ENCODE results near the gene ABCF3.
"Not testable (repeated sequence)": the region's sequence is repeated elsewhere in the genome, so short reads cannot be mapped to it uniquely, and the experiment has no call there.

The ABCF3 gene, protein sequence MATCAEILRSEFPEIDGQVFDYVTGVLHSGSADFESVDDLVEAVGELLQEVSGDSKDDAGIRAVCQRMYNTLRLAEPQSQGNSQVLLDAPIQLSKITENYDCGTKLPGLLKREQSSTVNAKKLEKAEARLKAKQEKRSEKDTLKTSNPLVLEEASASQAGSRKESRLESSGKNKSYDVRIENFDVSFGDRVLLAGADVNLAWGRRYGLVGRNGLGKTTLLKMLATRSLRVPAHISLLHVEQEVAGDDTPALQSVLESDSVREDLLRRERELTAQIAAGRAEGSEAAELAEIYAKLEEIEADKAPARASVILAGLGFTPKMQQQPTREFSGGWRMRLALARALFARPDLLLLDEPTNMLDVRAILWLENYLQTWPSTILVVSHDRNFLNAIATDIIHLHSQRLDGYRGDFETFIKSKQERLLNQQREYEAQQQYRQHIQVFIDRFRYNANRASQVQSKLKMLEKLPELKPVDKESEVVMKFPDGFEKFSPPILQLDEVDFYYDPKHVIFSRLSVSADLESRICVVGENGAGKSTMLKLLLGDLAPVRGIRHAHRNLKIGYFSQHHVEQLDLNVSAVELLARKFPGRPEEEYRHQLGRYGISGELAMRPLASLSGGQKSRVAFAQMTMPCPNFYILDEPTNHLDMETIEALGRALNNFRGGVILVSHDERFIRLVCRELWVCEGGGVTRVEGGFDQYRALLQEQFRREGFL

DNA sequence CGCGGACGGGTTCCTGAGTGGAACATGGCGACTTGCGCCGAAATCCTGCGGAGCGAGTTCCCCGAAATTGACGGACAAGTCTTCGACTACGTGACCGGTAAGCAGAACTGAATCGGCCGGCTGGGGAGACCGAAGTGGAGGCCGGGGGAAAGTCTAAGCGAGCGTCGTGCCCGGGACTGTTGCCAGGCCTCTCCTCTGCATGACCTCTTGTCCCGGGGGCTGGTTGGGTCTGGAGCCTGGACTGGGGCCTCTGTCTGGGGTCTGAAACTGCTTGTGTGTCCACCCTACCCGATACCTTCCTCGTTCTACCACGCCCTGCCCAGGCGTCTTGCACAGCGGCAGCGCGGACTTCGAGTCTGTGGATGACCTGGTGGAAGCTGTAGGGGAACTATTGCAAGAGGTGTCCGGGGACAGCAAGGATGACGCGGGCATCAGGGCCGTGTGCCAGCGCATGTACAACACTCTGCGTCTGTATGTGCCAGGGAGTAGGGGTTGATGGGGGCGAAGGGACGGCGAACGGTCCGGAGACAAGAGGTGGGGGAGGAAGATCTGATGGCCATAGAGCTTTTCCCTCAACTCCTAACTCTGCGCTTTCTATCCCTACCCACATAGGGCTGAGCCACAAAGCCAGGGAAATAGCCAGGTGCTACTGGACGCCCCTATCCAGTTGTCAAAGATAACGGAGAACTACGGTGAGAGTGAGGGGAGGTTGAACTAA lies at the start of gene ABCF3:
ABCF3 (plus strand) TSS at position 16 of the 718 bp plus-strand sequence; CDS start at position 25, 9 bp downstream.
- DNase-seq: no peak

DNA sequence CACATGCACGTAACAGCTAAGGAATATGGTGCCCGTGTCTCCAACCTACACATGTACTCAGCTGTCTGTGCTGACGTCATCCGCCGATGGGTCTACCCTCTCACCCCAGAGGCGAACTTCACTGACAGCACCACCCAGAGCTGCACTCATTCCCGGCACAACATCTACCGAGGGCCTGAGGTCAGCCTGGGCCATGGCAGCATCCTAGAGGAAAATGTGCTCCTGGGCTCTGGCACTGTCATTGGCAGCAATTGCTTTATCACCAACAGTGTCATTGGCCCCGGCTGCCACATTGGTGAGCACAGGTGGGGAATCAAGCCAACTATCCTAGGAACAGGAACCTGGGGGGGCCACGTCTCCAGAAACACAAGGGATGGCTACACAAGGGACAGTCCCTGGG lies 45.6 kb upstream of the ABCF3 start:
- DNase-seq: no peak

DNA sequence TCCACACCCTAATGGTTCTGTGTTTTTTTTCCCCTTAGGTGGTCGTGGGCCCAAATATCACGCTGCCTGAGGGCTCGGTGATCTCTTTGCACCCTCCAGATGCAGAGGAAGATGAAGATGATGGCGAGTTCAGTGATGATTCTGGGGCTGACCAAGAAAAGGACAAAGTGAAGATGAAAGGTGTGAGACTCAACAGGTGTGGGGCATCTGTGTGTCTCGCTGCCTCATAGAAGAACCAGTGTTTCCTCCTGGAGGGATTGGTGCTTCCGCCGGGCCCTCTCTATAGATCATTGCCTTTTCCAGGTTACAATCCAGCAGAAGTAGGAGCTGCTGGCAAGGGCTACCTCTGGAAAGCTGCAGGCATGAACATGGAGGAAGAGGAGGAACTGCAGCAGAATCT lies 43.8 kb upstream of the ABCF3 start:
- DNase-seq: no peak

DNA sequence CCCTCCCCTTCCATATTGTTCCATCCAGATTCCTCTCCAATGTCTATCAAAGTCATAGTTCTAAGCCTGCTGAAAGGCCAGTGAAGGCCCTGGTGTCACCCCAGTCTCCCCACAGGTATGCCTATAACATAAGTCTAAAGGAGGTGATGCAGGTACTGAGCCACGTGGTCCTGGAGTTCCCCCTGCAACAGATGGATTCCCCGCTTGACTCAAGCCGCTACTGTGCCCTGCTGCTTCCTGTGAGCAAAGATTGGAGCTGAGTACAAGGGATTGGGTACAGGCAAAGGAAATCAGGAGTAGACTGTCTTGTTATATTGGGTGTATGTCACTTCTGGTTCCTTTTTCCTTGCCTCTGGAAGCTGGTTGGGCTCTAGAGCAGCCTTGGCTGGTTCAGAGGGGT lies 42.7 kb upstream of the ABCF3 start:
- no peak for DNase-seq

DNA sequence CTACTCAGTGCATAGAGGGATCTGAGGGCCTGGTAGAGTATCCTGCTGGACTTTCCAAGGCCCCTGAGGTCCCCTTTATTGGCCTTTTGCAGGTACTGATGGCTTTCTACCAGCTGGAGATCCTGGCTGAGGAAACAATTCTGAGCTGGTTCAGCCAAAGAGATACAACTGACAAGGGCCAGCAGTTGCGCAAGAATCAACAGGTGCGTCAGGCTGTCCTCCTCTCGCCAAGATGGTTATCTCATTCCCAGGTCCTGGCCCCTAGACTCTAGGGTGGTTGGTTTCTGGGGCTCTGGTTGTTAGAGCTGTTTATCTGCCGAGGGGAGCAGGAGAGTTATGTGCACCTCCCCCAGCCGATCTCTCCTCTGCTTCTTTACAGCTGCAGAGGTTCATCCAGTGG lies 41.5 kb upstream of the ABCF3 start:
- no peak for DNase-seq

DNA sequence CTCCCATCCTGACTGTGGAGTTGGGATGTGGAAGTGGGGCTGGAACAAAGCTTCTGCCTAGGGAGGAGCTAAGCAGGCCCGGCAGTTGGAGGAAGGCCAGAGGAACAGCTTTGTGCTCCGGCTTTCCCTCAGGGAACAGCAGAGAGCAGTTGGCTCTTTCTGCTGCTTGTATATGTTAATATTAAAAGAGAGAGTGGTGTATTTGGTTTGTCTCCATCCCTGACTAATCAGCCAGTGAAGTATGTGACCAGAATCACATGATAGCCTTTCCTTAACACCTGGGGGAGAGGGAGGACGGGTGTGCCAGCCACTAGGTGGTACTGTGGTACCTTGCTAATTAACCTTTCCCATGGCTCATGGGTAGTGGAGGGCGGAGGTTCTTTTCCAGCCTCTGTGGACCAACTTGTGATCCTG lies 40.9 kb upstream of the ABCF3 start:
- peak; percentile 53 for DNase-seq

DNA sequence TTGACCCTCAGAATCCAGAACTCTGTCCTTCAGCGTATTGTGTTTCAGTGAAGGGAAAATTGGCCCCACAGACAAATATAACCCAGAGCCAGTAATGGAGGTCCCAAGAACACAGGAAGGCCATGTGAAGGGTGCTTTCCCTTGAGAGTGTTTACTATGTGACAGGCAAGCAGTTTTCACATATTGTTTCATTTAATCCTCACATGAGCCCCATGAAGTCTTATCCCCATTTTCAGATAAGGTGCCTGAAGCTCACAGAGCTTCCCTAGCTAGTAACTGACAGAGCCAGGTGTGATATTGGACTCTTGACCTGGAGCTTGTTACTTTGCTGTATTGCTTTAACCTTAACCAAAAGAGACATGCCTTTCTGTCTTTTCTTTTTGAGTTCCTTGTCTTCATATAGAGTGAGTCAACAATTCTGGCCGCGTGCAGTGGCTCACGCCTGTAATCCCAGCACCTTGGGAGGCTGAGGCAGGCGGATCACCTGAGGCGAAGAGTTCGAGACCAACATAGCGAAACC lies 40.2 kb upstream of the ABCF3 start:
- DNase-seq: no peak

DNA sequence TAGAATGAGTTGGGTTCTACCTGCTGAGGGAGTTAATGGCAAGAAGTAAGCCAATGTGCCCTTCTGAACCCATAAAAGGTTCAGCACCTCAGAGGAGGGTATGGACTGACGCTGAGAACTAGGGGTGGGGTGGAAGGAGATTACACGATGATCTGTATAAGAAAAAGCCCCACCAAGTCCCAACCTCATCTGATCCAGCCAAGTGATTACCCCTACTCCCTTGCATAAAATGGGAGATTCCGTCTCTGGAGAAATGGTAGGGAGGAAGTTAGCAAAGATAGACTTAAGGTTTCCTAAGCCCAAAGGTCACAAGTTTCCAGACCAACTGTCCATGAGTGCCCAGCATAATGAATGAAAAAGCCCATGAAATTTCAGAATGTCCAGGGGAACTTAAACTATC lies 37.9 kb upstream of the ABCF3 start:
- no peak for DNase-seq

DNA sequence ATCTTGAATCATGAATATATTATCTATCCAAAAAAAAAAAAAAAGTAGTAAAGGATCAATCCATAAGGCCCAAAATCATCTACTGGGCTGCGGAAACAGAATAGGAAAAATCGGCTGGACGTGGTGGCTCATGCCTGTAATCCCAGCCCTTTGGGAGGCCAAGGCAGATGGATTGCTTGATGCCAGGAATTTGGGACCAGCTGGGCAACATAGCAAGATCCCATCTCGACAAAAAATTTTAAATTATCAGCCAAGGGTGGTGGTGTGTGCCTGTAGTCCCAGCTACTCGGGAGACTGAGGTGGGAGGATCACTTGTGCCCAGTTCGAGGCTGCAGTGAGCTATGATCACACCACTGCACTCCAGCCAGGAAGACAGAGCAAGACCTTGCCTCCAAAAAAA lies 36.9 kb upstream of the ABCF3 start:
- no peak for DNase-seq

DNA sequence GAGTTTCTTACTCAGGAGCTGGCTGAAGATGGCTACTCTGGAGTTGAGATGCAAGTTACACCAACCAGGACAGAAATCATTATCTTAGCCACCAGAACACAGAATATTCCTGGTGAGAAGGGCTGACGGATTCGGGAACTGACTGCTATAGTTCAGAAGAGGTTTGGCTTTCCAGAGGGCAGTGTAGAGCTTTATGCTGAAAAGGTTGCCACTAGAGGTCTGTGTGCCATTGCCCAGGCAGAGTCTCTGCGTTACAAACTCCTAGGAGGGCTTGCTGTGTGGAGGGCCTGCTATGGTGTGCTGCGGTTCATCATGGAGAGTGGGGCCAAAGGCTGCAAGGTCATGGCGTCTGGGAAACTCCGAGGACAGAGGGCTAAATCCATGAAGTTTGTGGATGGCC lies 36.2 kb upstream of the ABCF3 start:
- not testable (repeated sequence) for DNase-seq

DNA sequence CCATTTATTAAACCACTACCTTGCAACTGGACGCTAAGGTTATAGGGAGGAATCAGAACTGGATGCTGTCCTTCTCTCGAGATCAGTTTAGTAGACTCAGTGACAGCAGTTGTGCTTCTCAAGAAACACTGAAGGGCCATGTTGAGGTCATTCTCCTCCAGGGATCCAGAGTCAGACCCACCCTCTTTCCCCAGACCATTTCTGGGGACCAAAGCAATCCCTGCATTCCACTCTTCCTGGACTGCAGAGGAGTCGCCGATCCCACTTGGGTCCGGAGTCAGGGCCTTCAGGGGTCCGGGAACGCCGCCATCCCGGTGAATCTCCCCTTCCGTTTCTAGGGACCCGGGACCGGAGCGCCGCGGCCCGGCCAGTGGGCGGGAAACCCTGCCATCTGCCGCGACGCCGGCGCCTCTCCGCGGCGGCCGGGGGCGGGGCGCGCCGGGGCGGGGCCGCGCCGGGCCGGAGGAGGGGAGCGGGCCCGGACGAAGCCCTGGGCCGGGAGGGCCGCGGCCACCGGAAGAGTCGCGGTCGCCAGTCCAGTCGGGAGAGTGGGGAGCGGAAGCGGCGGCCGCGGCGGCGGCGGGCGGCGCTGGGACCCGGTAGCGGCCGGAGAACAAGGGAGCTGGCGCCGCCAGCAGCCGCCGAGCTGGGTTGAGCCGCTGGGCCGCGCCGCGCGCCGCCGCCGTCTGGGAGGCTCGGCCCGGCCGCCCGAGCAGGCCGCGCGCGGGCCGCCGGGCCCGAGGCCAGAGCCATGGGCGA lies 30.9 kb upstream of the ABCF3 start, which contains the start of gene DVL3:
DVL3 (plus strand) TSS at position 493 of the 759 bp plus-strand sequence; CDS start at position 752, 259 bp downstream.
- DNase-seq: peak; percentile 59

DNA sequence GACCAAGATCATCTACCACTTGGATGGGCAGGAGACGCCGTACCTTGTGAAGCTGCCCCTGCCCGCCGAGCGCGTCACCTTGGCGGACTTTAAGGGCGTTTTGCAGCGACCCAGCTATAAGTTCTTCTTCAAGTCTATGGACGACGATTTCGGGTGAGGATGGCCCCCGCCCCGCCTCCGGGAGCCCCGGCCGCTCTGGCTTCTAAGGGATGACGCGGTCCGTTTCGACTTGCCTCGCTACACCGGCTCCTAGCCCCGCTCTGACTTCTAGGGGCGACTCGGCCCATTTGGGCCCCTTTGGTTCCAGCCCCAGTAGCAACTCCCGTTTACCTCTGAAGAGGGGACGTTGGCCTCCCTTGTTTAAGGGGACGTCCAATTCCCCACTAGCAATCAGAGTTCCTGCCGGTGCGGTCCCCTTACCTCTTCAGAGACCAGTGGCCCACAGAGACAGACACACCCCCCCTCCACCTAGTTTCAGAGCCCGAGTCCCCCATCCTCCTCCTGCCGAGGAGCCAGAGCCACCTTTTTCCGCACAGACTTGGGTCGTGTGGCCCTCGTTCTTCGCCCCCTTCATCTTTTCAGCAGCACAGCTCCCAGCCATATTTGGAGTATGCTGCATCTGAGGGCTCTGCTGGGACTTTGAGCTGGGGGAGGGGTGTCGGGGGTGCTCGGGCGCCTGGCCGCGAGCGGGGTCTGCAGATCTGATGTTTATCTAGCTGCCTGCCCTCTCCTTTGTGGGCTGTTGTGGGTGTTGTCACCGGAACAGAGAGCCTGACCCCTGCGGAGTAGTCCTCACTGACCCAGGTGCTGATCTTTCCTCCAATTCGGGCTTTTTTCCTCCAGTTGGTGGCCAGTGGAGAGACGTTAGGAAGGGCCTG lies 30.1 kb upstream of the ABCF3 start:
- DNase-seq: peak; percentile 36

DNA sequence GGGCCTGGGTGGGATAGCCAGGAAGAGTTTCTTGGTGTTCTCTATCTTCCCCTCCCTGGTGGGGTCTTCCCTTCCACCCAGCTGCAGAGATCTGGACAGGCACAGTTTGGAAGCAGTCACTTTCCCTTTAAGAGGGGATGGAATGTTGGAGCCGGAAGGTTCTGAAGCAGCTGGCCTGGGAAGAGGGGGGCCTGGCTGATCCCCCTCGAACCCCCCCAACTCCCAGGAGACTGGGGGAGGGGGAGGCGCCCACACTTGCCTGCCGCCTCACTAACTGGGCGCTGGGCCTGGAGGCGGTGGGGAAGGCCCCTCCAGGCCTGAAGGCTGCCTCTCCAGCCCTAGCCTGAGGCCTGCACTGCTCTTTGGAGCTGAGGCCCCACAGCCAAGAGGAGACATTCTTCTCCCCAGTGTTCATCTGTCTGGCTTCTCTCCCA lies 29.5 kb upstream of the ABCF3 start:
- DNase-seq: no peak

DNA sequence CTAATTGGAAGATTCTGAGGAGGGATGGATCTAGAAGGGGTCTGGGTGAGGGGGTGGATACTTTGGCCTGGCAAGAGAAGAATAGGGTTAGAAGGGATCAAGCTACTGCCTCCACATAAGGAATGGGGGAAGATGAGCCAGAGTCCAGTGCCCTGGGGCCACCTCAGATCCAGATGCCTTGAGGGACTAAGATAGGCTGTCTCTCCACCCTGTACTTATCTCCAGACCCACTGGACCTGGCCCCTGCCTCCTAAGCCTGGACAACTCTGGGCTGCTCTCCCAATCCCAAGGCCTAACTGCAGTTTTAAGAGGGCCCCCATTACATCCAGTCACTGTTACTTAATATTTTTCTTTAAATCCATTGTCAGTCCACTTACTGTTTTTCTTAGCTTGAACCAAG lies 28.8 kb upstream of the ABCF3 start:
- no peak for DNase-seq

DNA sequence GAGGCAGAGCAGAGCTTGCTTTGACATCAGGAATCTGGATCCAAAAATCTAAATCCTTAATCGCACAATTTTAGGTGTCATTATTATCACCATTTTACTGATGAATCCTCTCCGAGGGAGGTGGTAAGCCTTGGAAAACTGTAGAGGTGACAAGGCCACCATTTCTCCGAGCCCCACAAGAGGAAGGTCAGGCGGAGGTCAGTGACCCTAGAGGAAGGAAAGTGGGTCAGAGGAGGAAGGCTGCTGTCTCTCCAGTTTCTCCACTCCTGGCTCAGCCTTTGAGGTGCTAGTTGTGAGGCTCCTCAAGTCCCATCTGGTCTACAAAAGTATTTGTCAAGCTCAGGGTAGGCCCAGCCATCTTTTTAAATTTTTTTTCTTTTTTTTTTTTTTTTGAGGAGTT lies 27.6 kb upstream of the ABCF3 start:
- no peak for DNase-seq

DNA sequence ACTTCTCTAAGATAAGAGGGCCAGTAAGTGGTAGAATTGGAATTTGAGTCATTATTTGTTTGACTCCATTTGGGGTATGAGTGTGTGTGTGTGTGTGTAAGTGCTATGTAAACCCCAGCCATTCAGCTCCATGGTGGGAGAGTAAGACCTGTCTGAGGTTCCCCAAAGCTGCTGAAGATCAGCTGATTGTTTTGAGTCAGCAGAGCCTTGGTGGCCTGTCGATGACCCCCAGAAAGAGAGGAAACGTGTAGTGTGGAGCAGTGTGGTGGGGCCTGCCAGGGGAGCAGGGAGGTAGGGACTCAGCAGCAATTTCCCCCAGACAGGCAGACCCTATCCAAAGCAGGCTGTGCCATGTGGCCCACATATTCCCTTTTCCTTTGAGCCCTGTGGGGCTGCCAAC lies 25.5 kb upstream of the ABCF3 start:
- no peak for DNase-seq

DNA sequence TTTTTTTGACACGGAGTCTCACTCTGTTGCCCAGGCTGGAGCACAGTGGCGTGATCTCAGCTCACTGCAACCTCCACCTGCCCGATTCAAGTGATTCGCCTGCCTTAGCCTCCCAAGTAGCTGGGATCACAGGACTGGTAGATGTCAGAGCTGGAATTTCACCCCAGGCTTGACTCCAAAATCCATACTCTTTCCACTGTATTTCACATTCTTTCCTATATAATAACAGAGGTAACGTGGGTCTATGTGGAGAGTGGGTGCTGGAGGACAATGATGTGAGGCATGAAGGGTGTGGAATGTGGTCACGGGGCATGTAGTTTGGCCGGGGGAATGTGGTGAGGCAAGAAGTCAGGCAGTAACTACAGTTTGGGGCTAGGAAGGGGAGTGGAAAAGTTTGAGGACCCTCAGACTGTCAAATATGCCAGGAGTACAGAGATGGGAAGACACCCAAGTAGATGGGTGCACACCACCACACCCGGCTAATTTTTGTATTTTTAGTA lies 23.4 kb upstream of the ABCF3 start:
- DNase-seq: not testable (repeated sequence)

DNA sequence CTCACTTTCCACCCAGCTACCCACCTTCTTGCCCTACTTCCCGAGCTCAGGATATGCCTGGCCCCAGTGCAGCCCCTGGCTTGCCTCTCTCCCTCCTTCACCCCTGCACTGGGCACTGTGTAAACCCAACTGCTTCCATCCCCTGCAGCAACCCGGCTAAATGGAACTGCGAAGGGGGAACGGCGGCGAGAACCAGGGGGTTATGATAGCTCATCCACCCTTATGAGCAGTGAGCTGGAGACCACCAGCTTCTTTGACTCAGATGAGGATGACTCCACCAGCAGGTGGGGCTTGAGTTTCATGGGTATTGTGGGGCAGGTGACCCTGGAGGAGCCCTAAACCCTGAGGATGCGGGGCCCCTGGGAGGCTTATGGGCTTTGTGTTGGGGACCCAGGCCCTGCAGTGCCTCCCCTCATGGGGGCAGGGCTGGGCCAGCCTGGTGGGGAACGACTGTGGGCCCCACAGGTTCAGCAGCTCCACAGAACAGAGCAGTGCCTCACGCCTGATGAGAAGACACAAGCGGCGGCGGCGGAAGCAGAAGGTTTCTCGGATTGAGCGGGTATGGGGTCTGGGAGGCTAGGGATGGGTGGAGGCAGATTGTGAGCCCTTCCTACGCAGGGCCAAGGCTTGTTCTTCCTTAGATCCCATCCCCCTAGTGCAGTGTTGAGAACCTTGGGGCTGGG lies 21.2 kb upstream of the ABCF3 start:
- DNase-seq: no peak

DNA sequence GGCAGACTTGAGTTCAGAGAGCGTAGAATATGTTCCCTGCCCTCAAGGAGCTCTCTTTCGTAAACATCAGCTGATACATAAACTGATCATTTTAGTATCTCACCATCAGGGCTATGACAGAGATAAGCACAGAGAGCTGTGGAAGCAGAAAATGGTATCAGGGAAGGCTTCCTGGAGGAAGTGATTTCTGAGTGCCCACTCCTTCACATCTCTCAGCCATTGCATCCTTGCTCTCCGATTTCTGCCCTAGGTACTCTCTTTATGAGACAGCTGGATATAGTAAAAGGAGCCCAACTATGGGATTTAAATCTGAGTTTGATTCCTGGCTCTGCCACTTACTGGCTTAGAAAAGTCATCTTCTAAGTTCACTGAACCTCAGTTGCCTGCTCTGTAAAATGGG lies 20.5 kb upstream of the ABCF3 start:
- DNase-seq: no peak

DNA sequence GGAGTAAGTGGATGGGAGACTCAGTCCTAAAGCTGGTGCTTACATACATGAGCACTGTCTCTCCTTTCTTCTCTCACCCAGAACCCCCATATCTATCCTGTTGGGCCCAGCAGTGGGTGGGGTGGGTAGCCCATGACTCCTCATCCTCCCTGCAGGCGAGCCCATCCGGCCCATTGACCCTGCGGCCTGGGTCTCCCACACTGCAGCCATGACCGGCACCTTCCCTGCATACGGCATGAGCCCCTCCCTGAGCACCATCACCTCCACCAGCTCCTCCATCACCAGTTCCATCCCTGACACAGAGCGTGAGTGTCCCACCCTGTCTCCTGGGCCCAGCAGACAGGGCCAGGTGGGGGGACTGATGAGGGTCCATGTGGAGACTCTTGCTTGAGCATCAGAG lies 19.3 kb upstream of the ABCF3 start:
- DNase-seq: no peak

DNA sequence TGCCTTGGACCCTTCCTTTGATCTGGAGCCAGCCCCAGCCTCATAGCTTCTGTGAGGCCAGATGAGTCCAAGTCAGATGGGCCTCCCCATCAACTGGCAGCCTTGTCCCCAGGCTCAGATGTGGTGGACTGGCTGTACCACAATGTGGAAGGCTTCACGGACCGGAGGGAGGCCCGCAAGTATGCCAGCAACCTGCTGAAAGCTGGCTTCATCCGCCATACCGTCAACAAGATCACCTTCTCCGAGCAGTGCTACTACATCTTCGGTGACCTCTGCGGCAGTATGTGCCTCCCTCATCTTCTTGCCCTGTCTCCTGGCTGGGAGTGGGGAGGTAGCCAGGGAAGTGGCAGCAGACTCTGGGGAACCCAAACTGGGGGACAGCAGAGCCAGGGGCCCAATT lies 18.2 kb upstream of the ABCF3 start:
- DNase-seq: no peak

Measured in CD4-positive, alpha-beta T cell treated with Interleukin-10 for 1 hour (primary cell).